ENCODE data around the gene ZNF624.

- TF ChIP-seq CTCF (conservative IDR thresholded peaks at IDR 0.05; ENCODE audit: low read length) (no peak), EZH2phosphoT487 (IDR thresholded peaks at IDR 0.05; ENCODE audit: borderline replicate concordance, low read depth, low read length) (no peak)
Measured at GRCh38 chr17:16599537-16599936, 54.1 kb downstream of the ZNF624 start.

Measured in OCI-LY7 (cell line).